Vagina (tissue), 2 donors: ENCODE data around the gene TLDC2.
"Not testable (repeated sequence)": the region's sequence is repeated elsewhere in the genome, so short reads cannot be mapped to it uniquely, and the experiment has no call there.

Source experiments
- POLR2A ChIP-seq, 2 donors: fragments of 450-650 bp; IDR thresholded peaks; one replicate each; pipeline ENCODE4 v1.6.1; 2017; ENCODE audit warnings: antibody characterized with exemption in 2 of 2, mild to moderate bottlenecking in 2 of 2, moderate library complexity in 2 of 2
- POLR2AphosphoS5 ChIP-seq, 2 donors: sonication (generic); formaldehyde crosslinking; IDR thresholded peaks; one replicate each; pipeline ENCODE4 v1.9.0; 2017; ENCODE audit warnings: antibody characterized with exemption in 2 of 2, mild to moderate bottlenecking in 2 of 2, low read depth in 1 of 2; ENCODE audit not compliant: insufficient read depth in 1 of 2
- TF ChIP-seq, protein P1 (sequence below), 3 experiments: fragments of 450-650 bp in 2 of 3; fragments of 200-600 bp in 1 of 3; sonication (generic) in 1 of 3; IDR thresholded peaks; one replicate each; pipeline ENCODE4 v1.5.1; 2017 to 2019; ENCODE audit warnings: antibody characterized with exemption in 3 of 3, mild to moderate bottlenecking in 2 of 3, moderate library complexity in 2 of 3

DNA sequence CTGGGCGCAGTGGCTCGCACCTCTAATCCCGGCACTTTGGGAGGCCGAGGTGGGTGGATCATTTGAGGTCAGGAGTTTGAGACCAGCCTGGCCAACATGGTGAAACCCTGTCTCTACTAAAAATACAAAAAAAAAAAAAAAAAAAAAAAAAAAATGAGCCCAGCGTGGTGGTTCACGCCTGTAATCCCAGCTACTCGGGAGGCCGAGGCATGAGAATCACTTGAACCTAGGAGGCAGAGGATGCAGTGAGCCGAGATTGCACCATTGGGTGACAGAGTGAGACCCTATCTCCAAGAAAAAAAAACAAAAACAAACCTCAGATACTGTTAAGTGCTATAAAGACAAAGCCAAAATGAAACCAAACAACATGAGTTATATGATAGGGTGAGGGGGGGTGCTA, 34.9 kb upstream of the TLDC2 start:
- TF ChIP-seq, protein P1, sequence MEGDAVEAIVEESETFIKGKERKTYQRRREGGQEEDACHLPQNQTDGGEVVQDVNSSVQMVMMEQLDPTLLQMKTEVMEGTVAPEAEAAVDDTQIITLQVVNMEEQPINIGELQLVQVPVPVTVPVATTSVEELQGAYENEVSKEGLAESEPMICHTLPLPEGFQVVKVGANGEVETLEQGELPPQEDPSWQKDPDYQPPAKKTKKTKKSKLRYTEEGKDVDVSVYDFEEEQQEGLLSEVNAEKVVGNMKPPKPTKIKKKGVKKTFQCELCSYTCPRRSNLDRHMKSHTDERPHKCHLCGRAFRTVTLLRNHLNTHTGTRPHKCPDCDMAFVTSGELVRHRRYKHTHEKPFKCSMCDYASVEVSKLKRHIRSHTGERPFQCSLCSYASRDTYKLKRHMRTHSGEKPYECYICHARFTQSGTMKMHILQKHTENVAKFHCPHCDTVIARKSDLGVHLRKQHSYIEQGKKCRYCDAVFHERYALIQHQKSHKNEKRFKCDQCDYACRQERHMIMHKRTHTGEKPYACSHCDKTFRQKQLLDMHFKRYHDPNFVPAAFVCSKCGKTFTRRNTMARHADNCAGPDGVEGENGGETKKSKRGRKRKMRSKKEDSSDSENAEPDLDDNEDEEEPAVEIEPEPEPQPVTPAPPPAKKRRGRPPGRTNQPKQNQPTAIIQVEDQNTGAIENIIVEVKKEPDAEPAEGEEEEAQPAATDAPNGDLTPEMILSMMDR (IDR thresholded peaks at IDR 0.05): not testable (repeated sequence)
- not testable (repeated sequence) for TF ChIP-seq POLR2A (IDR thresholded peaks at IDR 0.05); POLR2AphosphoS5 (IDR thresholded peaks at IDR 0.05; ENCODE audit: insufficient read depth in 1 of 2, low read depth in 1 of 2)
